Spleen (tissue), 11 donors: ENCODE measurements around the gene LONRF2. TPM values are rescaled to one million over a fixed set of nuclear protein-coding genes. Genes with fewer than 3 reads are reported as not detected.

Source experiments
- DNase-seq: peaks from one replicate; pipeline ENCODE4 v3.0.0-alpha.2; 2020
- H3K27ac ChIP-seq, 8 donors: fragments of 200-600 bp; sonication (generic) in 7 of 8; 1 replicate in 4 of 8; 2 replicates in 4 of 8; pipeline versions ENCODE4 v1.5.0 to v1.8.0; 2016 to 2021; ENCODE audit warnings: inconsistent platforms in 4 of 8, mild to moderate bottlenecking in 4 of 8, moderate library complexity in 1 of 8
- H3K27me3 ChIP-seq, 7 donors: fragments of 200-600 bp; sonication (generic) in 6 of 7; replicated peaks in 1 of 7; 1 replicate in 4 of 7; 2 replicates in 3 of 7; pipeline versions ENCODE4 v1.5.0 to v1.8.0; 2016 to 2021; ENCODE audit warnings: inconsistent platforms in 3 of 7, mild to moderate bottlenecking in 1 of 7
- H3K36me3 ChIP-seq, 6 donors: fragments of 200-600 bp; sonication (generic) in 5 of 6; 1 replicate in 4 of 6; 2 replicates in 2 of 6; pipeline versions ENCODE4 v1.5.0 to v1.8.0; 2016 to 2021; ENCODE audit warnings: inconsistent platforms in 2 of 6
- H3K4me1 ChIP-seq, 6 donors: fragments of 200-600 bp; sonication (generic) in 5 of 6; 1 replicate in 3 of 6; 2 replicates in 3 of 6; pipeline versions ENCODE4 v1.5.0 to v1.8.0; 2016 to 2021; ENCODE audit warnings: inconsistent platforms in 3 of 6
- H3K4me3 ChIP-seq, 8 donors: fragments of 200-600 bp; sonication (generic) in 7 of 8; 1 replicate in 4 of 8; 2 replicates in 4 of 8; pipeline versions ENCODE4 v1.5.0 to v1.8.0; 2016 to 2021; ENCODE audit warnings: inconsistent platforms in 4 of 8, mild to moderate bottlenecking in 4 of 8, moderate library complexity in 2 of 8
- H3K9me3 ChIP-seq, 8 donors: fragments of 200-600 bp; sonication (generic) in 7 of 8; 1 replicate in 4 of 8; 2 replicates in 4 of 8; pipeline versions ENCODE4 v1.5.0 to v1.8.0; 2016 to 2021; ENCODE audit warnings: inconsistent platforms in 4 of 8
- POLR2A ChIP-seq, 3 donors: fragments of 450-650 bp; IDR thresholded peaks; one replicate each; pipeline ENCODE4 v1.5.1; 2017; ENCODE audit warnings: antibody characterized with exemption in 3 of 3, mild to moderate bottlenecking in 1 of 3
- POLR2AphosphoS5 ChIP-seq, 3 donors: sonication (generic); formaldehyde crosslinking; IDR thresholded peaks; one replicate each; pipeline ENCODE4 v1.5.1; 2017; ENCODE audit warnings: antibody characterized with exemption in 3 of 3
- WGBS, 5 donors: extraction: QIAGEN DNeasy Blood & Tissue Kit in 3 of 5; methylation state at CpG; one replicate each; pipeline versions ENCODE4 v1.1.5 to v1.1.7; 2013 to 2018; 5-methylcytosine and 5-hydroxymethylcytosine counted together
- intact Hi-C: fragments of 100-400 bp; cut with DNase I; formaldehyde crosslinking; loops from one replicate; pipeline ENCODE4 v1.15.0; 2023; ENCODE audit warnings: low total_unique reads
- polyA plus RNA-seq, 3 donors: library from polyadenylated mRNA; stranded (reverse); fragments of 200-250 nt; gene quantifications; one replicate each; pipeline ENCODE4 v1.2.1, GENCODE V29; 2013
- total RNA-seq, 7 donors: library from RNA; depleted of rRNA in 3 of 7; stranded (reverse); fragments of >200 nt in 3 of 7; fragmentation: NEBNext Ultra II Directional in 4 of 7; extraction: Animal tissue kit (Norgen Biotek cat#: 25700) in 4 of 7; gene quantifications; one replicate each; pipeline versions ENCODE4 v1.1.0 to v1.2.1, GENCODE V29; 2016 to 2021
- TF ChIP-seq, protein P1 (sequence below), 11 experiments: fragments of 200-600 bp in 7 of 11; fragments of 450-650 bp in 4 of 11; sonication (generic) in 4 of 11; IDR thresholded peaks in 8 of 11; conservative IDR thresholded peaks in 3 of 11; 1 replicate in 7 of 11; 2 replicates in 4 of 11; pipeline versions ENCODE4 v1.4.0 to v1.8.0; 2016 to 2021; ENCODE audit warnings: antibody characterized with exemption in 11 of 11, inconsistent platforms in 4 of 11, mild to moderate bottlenecking in 1 of 11
- donor health status: healthy with polysubstance abuse.
- donor health status: DM: no; HTN: no; CAD: no; lungs with moderate emphysema.
- donor health status: DM: no; HTN: no; CAD: no.
- donor health status: Bipolar disorder and iron deficiency.
- donor health status: healthy.
- donor health status: DM: no; HTN: no; CAD: no.
- donor health status: DM: yes; HTN: yes; CAD: no.

LONRF2 gene
- total and polyA plus RNA-seq, 10 donors, result 0.11 to 4.9 (median 1.9) TPM

DNA sequence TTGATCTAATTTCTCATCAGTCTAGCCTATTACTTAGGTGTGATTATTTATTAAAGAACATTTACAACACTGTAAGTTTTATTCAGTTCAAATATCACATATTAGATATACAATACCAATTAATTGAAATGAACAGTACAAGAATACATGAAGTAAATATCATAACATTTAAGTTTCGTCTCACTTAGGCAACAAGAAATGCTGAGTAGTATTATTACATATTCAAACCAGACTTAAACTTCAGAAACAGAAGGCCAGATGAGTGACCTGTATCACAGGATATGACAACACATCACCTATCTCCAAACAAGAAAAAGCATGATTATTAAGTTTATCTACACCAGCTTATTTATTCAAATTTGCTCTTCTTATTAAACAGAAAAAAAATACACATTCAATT lies 48.9 kb downstream of the LONRF2 start:
- H3K4me1 ChIP-seq, result no peaks in the 10 kb centered on the region
- H3K9me3 ChIP-seq, result no peaks in the 10 kb centered on the region
- WGBS, 5 donors, result 86 to 100% (median 91%) methylated on average over 1 of the region's 1 CpG
- H3K27ac ChIP-seq, result peak overlapping the region in 4 of 8 donors; percentile 2 to 55 (median 30)
- H3K4me3 ChIP-seq, result no peak overlapping the region
- no peaks in the 10 kb centered on the region for H3K36me3 ChIP-seq
- TF ChIP-seq, protein P1, sequence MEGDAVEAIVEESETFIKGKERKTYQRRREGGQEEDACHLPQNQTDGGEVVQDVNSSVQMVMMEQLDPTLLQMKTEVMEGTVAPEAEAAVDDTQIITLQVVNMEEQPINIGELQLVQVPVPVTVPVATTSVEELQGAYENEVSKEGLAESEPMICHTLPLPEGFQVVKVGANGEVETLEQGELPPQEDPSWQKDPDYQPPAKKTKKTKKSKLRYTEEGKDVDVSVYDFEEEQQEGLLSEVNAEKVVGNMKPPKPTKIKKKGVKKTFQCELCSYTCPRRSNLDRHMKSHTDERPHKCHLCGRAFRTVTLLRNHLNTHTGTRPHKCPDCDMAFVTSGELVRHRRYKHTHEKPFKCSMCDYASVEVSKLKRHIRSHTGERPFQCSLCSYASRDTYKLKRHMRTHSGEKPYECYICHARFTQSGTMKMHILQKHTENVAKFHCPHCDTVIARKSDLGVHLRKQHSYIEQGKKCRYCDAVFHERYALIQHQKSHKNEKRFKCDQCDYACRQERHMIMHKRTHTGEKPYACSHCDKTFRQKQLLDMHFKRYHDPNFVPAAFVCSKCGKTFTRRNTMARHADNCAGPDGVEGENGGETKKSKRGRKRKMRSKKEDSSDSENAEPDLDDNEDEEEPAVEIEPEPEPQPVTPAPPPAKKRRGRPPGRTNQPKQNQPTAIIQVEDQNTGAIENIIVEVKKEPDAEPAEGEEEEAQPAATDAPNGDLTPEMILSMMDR (IDR thresholded peaks at IDR 0.05 in 8 of 11, conservative IDR thresholded peaks at IDR 0.05 in 3 of 11), result no peak
- TF ChIP-seq POLR2AphosphoS5 (IDR thresholded peaks at IDR 0.05) (no peak), POLR2A (IDR thresholded peaks at IDR 0.05) (no peak)
- no peak for DNase-seq
- intact Hi-C loops, result loop anchor here (5.0 kb wide), 1 partner anchor 109 kb away; no protein-coding TSS in a partner anchor
- H3K27me3 ChIP-seq, result peaks cover 0 to 3% (median 0%) of the 10 kb centered on the region in 7 donors

DNA sequence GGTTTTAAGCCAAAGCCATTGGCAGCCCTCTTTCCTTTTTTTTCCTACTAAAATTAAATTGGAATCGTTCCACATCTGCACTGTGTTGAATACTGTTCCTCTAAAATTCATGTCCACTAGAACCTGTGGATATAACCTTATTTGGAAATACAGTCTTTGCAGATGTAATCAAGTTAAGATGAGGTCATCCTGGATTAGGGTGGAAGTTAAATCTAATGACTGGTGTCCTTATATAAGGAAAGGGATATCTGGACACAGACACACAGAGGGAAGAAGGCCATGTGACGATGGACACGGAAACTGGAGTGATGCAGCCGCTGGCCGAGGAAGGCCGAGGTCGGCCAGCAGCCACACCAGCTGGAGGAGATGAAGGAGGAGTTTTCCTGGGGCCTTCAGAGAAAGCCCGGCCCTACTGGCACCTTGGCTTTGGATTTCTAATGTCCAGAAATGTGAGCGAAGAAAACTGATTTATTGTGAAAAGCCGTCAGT lies 49.4 kb downstream of the LONRF2 start:
- Histone ChIP-seq H3K9me3 (no peaks in the 10 kb centered on the region), H3K27ac (peak overlapping the region in 4 of 8 donors; percentile 2 to 55 (median 30)), H3K27me3 (peaks cover 0 to 3% (median 0%) of the 10 kb centered on the region in 7 donors), H3K4me1 (no peaks in the 10 kb centered on the region), H3K36me3 (no peaks in the 10 kb centered on the region), H3K4me3 (no peak overlapping the region)
- DNase-seq, result no peak
- 62 to 88% (median 78%) methylated on average over 10 of the region's 10 CpGs for WGBS, 5 donors
- intact Hi-C loops, result loop anchor here (5.0 kb wide), 1 partner anchor 109 kb away; no protein-coding TSS in a partner anchor
- TF ChIP-seq POLR2AphosphoS5 (IDR thresholded peaks at IDR 0.05), result peak; percentile 13 to 64 (median 35)
- TF ChIP-seq, protein P1 (IDR thresholded peaks at IDR 0.05 in 8 of 11, conservative IDR thresholded peaks at IDR 0.05 in 3 of 11), result no peak

DNA sequence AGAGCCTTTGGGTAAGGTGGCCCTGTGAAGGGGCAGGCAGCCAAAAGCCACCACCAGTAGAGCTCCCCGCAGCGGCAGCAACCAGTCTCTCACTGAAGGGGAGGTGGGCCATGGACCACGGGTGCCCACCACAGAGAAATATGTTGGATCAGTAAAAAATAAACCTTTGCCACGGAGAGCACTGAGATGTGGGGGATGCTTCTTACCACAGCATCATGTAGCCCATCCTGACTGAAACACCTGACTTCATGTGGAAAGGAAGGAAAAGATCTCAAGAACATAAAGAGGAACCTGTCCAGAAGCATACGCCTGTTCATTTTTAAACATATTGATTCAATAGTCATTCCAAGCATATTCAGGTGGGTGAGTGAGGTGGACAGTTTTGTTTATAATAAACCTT lies 51.1 kb downstream of the LONRF2 start:
- no peaks in the 10 kb centered on the region for H3K4me1 ChIP-seq
- H3K4me3 ChIP-seq, result no peak overlapping the region
- no peaks in the 10 kb centered on the region for H3K27me3 ChIP-seq
- no peaks in the 10 kb centered on the region for H3K36me3 ChIP-seq
- TF ChIP-seq, protein P1 (IDR thresholded peaks at IDR 0.05 in 8 of 11, conservative IDR thresholded peaks at IDR 0.05 in 3 of 11), result no peak
- no peak for TF ChIP-seq POLR2AphosphoS5 (IDR thresholded peaks at IDR 0.05)
- TF ChIP-seq POLR2A (IDR thresholded peaks at IDR 0.05), result no peak
- no peak for DNase-seq
- H3K9me3 ChIP-seq, result no peaks in the 10 kb centered on the region
- intact Hi-C loops, result loop anchor here (5.0 kb wide), 1 partner anchor 111 kb away; no protein-coding TSS in a partner anchor
- 86 to 98% (median 95%) methylated on average over 5 of the region's 5 CpGs for WGBS, 5 donors
- H3K27ac ChIP-seq, result no peak overlapping the region

DNA sequence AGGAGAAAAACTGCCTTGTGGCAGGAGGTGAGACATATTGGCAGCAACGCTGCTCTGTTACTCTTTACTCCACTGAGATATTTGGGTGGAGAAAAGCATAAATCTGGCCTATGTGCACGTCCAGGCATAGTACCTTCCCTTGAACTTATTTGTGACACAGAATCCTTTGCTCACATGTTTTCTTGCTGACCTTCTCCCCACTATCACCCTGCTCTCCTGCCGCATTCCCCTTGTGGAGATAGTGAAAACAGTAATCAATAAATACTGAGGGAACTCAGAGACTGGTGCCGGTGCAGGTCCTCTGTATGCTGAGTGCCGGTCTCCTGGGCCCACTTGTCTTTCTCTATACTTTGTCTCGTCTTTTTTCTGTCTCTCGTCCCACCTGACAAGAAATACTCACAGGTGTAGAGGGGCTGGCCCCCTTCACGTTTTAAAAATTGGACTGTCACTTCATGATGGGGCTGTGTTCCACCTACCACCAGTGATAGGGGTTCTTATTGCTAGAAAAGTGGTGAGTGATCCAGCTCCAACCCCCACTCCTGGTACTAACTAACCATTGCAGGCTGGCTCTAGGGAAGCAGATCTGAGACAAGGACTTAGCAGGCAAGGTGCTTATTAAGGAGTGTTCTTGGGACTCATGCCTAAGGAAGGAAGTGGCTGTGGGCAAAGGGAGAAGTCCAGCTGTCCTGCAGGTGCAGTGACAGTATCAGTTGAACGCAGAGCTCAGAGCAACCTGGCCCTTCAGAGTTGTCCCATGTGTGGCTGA lies 51.7 kb downstream of the LONRF2 start:
- no peak overlapping the region for H3K4me3 ChIP-seq
- 85 to 91% (median 88%) methylated on average over 9 of the region's 9 CpGs for WGBS, 5 donors
- no peaks in the 10 kb centered on the region for H3K27me3 ChIP-seq
- H3K27ac ChIP-seq, result no peak overlapping the region
- DNase-seq, result no peak
- H3K9me3 ChIP-seq, result no peaks in the 10 kb centered on the region
- no peaks in the 10 kb centered on the region for H3K4me1 ChIP-seq
- H3K36me3 ChIP-seq, result no peaks in the 10 kb centered on the region
- intact Hi-C loops, result loop anchor here (5.0 kb wide), 1 partner anchor 112 kb away; no protein-coding TSS in a partner anchor
- TF ChIP-seq POLR2A (IDR thresholded peaks at IDR 0.05) (no peak), POLR2AphosphoS5 (IDR thresholded peaks at IDR 0.05) (no peak)
- TF ChIP-seq, protein P1 (IDR thresholded peaks at IDR 0.05 in 8 of 11, conservative IDR thresholded peaks at IDR 0.05 in 3 of 11), result no peak
